ENCODE results near the gene HAND1. TPM values are rescaled to one million over a fixed set of nuclear protein-coding genes. Genes with fewer than 3 reads are reported as not detected.

HAND1 gene
- total RNA-seq, 2 donors from 2014 or later, result not detected

DNA sequence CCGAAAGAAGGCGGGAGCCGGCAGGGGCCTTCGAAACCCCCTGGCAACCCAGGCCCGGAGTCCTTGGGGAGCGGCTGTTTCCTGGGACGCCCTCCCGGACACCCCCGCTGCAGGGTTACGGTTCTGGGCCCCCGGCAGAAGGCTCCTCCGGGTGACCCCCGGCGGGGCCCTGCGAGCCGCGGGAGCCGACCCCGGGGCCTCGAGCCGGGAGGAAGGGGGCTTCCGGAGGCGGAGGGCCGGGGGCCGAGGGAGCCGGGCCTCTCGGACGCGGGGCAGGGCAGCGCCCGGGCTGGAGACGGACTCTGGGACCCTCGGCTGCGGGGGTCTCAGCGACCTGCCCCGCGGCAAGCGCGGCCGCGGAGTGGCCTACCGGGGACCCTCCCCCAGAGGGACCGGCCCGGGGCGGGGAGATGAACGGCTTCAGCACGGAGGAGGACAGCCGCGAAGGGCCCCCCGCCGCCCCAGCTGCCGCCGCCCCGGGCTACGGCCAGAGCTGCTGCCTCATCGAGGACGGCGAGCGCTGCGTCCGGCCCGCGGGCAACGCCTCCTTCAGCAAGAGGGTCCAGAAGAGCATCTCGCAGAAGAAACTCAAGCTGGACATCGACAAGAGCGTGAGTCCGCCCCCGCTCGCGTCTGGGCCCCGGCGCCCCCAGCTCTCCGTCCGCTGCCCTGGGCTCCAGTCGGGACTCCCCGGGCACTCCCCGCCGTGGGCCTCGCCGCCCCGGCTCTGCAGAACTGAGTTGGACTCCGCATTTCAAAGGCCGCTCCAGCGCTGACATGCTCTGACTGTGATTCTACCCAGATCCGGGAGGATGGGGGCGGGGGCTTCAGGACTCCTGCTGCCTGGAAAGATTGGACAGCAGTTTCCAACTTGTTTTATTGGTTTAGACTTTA lies 31.6 kb downstream of the HAND1 start:
- ATAC-seq, result peak; percentile 2 to 24
- DNase-seq (ENCODE audit: low spot score), result peak; percentile 69
- Mint-ChIP-seq H3K27ac (peak overlapping the region; percentile 85 to 90), H3K4me1 (ENCODE audit: low read depth in 2 of 2) (peaks cover 47 to 60% of the 10 kb centered on the region in 2 donors), H3K27me3 (no peaks in the 10 kb centered on the region), H3K36me3 (peaks cover 17% of the 10 kb centered on the region), H3K4me3 (peak overlapping the region; percentile 81), H3K9me3 (no peaks in the 10 kb centered on the region)

DNA sequence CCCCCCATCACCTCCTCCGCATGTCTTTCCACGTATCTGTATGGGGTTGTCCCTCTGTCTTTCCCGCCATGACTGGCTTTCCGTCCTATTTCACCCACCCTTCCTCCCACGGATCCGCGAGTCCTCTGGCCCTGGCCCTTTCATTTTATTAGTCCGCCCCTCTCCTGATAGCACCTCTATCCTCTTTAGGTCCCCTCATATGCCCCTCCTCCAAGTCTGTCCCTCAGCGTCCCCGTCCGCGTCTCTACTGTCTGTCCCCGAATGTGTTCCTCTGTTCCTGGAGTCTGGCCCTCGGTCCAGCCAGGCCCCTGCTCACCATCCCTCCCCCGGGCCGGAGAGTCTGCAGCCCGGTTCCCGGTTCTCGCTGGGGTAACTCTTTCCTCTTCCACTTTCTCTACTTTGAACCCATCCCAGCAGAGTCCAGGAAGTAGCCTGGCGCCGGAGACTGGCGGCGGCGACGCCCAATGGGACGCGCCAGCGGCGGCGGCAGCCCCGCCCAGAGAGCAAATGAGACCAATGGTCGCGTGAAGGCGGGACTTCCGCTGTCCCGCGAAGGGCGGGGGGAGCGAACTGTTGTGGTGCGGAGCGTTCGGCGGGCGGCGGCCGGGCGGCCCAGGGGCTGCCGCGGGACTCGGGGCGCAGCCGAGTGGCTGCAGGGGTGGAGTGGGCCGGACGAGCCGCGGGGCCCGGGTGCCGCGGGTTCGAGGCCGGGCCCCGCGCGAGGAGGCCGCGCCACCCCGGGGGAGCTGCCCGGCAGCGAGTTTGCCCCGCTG lies 32.4 kb downstream of the HAND1 start, which contains the start of gene SAP30L:
Gene SAP30L (plus strand): TSS at position 576 of the 773 bp plus-strand sequence. CDS start 608 bp downstream, outside the sequence.
- no peaks in the 10 kb centered on the region for H3K9me3 Mint-ChIP-seq
- H3K4me1 Mint-ChIP-seq (ENCODE audit: low read depth in 2 of 2), result peaks cover 46 to 56% of the 10 kb centered on the region in 2 donors
- peak within 1 kb of the TSS; percentile 99 for H3K4me3 Mint-ChIP-seq
- ATAC-seq (peak; percentile 97 to 98), DNase-seq (ENCODE audit: low spot score) (peak; percentile 97)
- H3K36me3 Mint-ChIP-seq, result peaks cover 16% of the 10 kb centered on the region
- H3K27ac Mint-ChIP-seq, result peak within 1 kb of the TSS; percentile 85 to 90
- no peaks in the 10 kb centered on the region for H3K27me3 Mint-ChIP-seq

- ATAC-seq, result no peak
- H3K27ac Mint-ChIP-seq, result peak overlapping the region; percentile 85 to 90
- peaks cover 42 to 51% of the 10 kb centered on the region in 2 donors for H3K4me1 Mint-ChIP-seq (ENCODE audit: low read depth in 2 of 2)
- H3K4me3 Mint-ChIP-seq, result peak overlapping the region; percentile 99
- H3K27me3 Mint-ChIP-seq, result no peaks in the 10 kb centered on the region
- H3K36me3 Mint-ChIP-seq, result peaks cover 16% of the 10 kb centered on the region
- DNase-seq (ENCODE audit: low spot score), result no peak
- H3K9me3 Mint-ChIP-seq, result no peaks in the 10 kb centered on the region
Observed at GRCh38 chr5:154444556-154445421, 33.2 kb downstream of the HAND1 start.

GRCh38 chr5:154442801-154443200 lies 35.2 kb downstream of the HAND1 start:
- Mint-ChIP-seq H3K27me3 (no peaks in the 10 kb centered on the region), H3K4me3 (no peak overlapping the region), H3K36me3 (peaks cover 22% of the 10 kb centered on the region), H3K27ac (no peak overlapping the region), H3K4me1 (ENCODE audit: low read depth in 2 of 2) (peaks cover 31 to 35% of the 10 kb centered on the region in 2 donors), H3K9me3 (no peaks in the 10 kb centered on the region)
- DNase-seq (ENCODE audit: low spot score) (no peak), ATAC-seq (no peak)

DNA sequence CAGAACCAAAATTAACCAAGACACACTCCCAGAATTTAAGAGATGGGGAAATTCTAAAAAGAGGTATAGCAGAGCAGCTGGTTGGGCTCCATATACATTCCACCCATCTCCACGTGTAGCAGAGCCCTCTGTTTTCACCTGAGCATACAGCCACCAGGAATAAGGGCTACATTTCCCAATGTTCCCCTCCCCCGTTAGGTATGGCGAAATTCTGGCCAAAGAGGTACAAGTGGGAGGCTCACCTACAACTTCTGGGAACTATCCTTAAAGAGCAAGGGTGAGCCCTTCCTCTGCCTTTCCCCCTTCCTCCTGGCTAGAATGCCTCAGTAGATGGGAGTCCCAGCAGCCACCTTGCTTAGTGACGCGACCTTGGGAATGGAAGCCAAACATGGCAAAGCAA lies 37.5 kb downstream of the HAND1 start:
- no peaks in the 10 kb centered on the region for H3K27me3 Mint-ChIP-seq
- no peak for ATAC-seq
- H3K9me3 Mint-ChIP-seq, result no peaks in the 10 kb centered on the region
- DNase-seq (ENCODE audit: low spot score), result no peak
- H3K36me3 Mint-ChIP-seq, result peaks cover 34% of the 10 kb centered on the region
- no peak overlapping the region for H3K4me3 Mint-ChIP-seq
- no peak overlapping the region for H3K27ac Mint-ChIP-seq
- H3K4me1 Mint-ChIP-seq (ENCODE audit: low read depth in 2 of 2), result peaks cover 20 to 24% of the 10 kb centered on the region in 2 donors

DNA sequence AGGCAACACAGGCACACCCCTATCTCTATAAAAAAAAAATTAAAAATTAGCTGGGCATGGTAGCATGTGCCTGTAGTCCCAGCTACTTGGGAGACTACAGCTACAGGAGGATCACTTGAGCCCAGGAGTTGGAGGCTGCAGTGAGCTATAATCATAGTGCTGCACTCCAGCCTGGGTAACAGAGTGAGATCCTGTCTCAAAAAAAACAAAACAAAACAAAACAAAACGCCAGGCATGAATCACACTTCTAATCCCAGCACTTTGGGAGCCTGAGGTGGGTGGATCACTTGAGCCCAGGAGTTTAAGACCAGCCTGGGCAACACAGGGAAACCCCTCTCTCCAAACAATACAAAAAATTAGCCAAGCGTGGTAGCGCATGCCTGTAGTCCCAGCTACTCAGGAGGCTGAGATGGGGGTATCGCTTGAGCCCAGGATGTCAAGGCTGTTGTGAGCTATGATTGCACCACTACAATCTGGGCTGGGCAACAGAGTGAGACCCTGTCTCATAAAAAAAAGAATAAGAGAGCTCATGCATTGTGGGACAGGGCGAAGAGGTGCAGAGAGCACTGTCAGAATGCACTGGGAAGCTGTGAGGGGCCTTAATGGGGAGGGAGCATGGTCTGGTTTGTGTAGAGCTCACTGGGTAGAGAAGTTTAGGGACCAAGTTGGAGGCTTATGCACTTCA lies 40.6 kb downstream of the HAND1 start:
- DNase-seq (ENCODE audit: low spot score), result no peak
- no peaks in the 10 kb centered on the region for H3K9me3 Mint-ChIP-seq
- no peak for ATAC-seq
- no peak overlapping the region for H3K4me3 Mint-ChIP-seq
- H3K36me3 Mint-ChIP-seq, result peaks cover 29% of the 10 kb centered on the region
- no peaks in the 10 kb centered on the region for H3K27me3 Mint-ChIP-seq
- no peak overlapping the region for H3K27ac Mint-ChIP-seq
- peaks cover 7 to 10% of the 10 kb centered on the region in 2 donors for H3K4me1 Mint-ChIP-seq (ENCODE audit: low read depth in 2 of 2)

- no peaks in the 10 kb centered on the region for H3K27me3 Mint-ChIP-seq
- DNase-seq (ENCODE audit: low spot score) (no peak), ATAC-seq (no peak)
- no peak overlapping the region for H3K4me3 Mint-ChIP-seq
- H3K36me3 Mint-ChIP-seq, result peaks cover 22% of the 10 kb centered on the region
- no peak overlapping the region for H3K27ac Mint-ChIP-seq
- H3K4me1 Mint-ChIP-seq (ENCODE audit: low read depth in 2 of 2), result peaks cover 5% of the 10 kb centered on the region in 2 donors
- no peaks in the 10 kb centered on the region for H3K9me3 Mint-ChIP-seq
Observed at GRCh38 chr5:154435226-154435625, 42.8 kb downstream of the HAND1 start.

GRCh38 chr5:154430961-154431630 lies 46.9 kb downstream of the HAND1 start:
- ATAC-seq (no peak), DNase-seq (ENCODE audit: low spot score) (no peak)
- H3K27me3 Mint-ChIP-seq, result no peaks in the 10 kb centered on the region
- H3K4me3 Mint-ChIP-seq, result no peak overlapping the region
- H3K36me3 Mint-ChIP-seq, result peaks cover 4% of the 10 kb centered on the region
- H3K27ac Mint-ChIP-seq, result no peak overlapping the region
- peaks cover 5 to 13% of the 10 kb centered on the region in 2 donors for H3K4me1 Mint-ChIP-seq (ENCODE audit: low read depth in 2 of 2)
- no peaks in the 10 kb centered on the region for H3K9me3 Mint-ChIP-seq

GRCh38 chr5:154430466-154430865 lies 47.6 kb downstream of the HAND1 start:
- Mint-ChIP-seq H3K9me3 (no peaks in the 10 kb centered on the region), H3K4me1 (ENCODE audit: low read depth in 2 of 2) (peaks cover 5 to 13% of the 10 kb centered on the region in 2 donors), H3K27ac (no peak overlapping the region), H3K27me3 (no peaks in the 10 kb centered on the region), H3K4me3 (no peak overlapping the region), H3K36me3 (no peaks in the 10 kb centered on the region)
- DNase-seq (ENCODE audit: low spot score) (no peak), ATAC-seq (no peak)

DNA sequence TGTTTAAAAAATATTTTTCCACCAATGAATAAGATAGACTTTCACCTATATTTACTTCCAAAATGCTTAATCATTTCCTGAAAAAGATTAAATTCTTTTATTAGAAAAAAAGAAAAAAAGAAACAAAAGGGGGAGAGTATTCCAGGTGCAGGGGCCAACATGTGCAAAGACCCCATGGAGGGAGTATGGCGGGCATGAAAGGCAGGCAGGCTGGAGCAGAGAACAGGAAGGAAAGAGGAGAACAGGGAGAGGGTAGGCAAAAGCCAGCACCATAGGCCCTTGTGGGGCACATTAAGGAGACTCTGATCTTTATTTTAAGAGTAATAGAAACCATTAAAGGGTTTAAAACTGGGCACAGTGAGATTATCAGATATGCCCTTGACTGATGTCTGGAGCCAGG lies 48.7 kb downstream of the HAND1 start:
- no peaks in the 10 kb centered on the region for H3K9me3 Mint-ChIP-seq
- ATAC-seq, result no peak
- DNase-seq (ENCODE audit: low spot score), result no peak
- H3K27me3 Mint-ChIP-seq, result no peaks in the 10 kb centered on the region
- no peak overlapping the region for H3K4me3 Mint-ChIP-seq
- H3K27ac Mint-ChIP-seq, result no peak overlapping the region
- no peaks in the 10 kb centered on the region for H3K36me3 Mint-ChIP-seq
- H3K4me1 Mint-ChIP-seq (ENCODE audit: low read depth in 2 of 2), result peaks cover 11 to 18% of the 10 kb centered on the region in 2 donors

- Mint-ChIP-seq H3K4me3 (no peak overlapping the region), H3K27ac (no peak overlapping the region), H3K36me3 (no peaks in the 10 kb centered on the region), H3K4me1 (ENCODE audit: low read depth in 2 of 2) (peaks cover 18 to 21% of the 10 kb centered on the region in 2 donors), H3K27me3 (no peaks in the 10 kb centered on the region), H3K9me3 (no peaks in the 10 kb centered on the region)
- ATAC-seq (no peak), DNase-seq (ENCODE audit: low spot score) (no peak)
Observed at GRCh38 chr5:154428208-154428607, 49.8 kb downstream of the HAND1 start.
